Dendritic cell treated with granulocyte-macrophage colony-stimulating factor and Interleukin-4, amounts not matched to agents 40 ng/mL and 50 ng/mL, for 4 days (primary cell): ENCODE measurements around the gene MON2.
A peak's percentile ranks its signal among the peaks of the same experiment; 100 is the strongest.

Experiments
- H3K27ac Mint-ChIP-seq: one replicate; pipeline ENCODE4 v1.8.0; 2022; ENCODE audit warnings: mild to moderate bottlenecking, mixed read lengths
- H3K27me3 Mint-ChIP-seq: one replicate; pipeline ENCODE4 v1.8.0; 2022; ENCODE audit warnings: mild to moderate bottlenecking, mixed read lengths
- H3K36me3 Mint-ChIP-seq: one replicate; pipeline ENCODE4 v1.8.0; 2022; ENCODE audit warnings: low read depth, mixed read lengths
- H3K4me1 Mint-ChIP-seq: one replicate; pipeline ENCODE4 v1.8.0; 2022; ENCODE audit warnings: low read depth, mixed read lengths
- H3K4me3 Mint-ChIP-seq: one replicate; pipeline ENCODE4 v1.8.0; 2022; ENCODE audit warnings: mild to moderate bottlenecking, moderate library complexity, mixed read lengths
- H3K9me3 Mint-ChIP-seq: one replicate; pipeline ENCODE4 v1.8.0; 2022; ENCODE audit warnings: mixed read lengths
- intact Hi-C: fragments of 100-400 bp; cut with micrococcal nuclease; formaldehyde crosslinking; loops from one replicate; pipeline ENCODE4 v1.15.0; 2022

Gene MON2

GRCh38 chr12:62598846-62599245, 132.2 kb downstream of the MON2 start:
- intact Hi-C loops = no loop called here

GRCh38 chr12:62599854-62600437, 133.3 kb downstream of the MON2 start:
- H3K27ac Mint-ChIP-seq = peak overlapping the region; percentile 100
- intact Hi-C loops = loop anchor here (5.0 to 10.0 kb wide), 4 partner anchors 125 to 332 kb away; partner anchors contain the start of gene MON2

More at GRCh38 chr12:62598846-62599245, 132.2 kb downstream of the MON2 start:
- Mint-ChIP-seq H3K4me3 (no peak overlapping the region), H3K9me3 (no peaks in the 10 kb centered on the region), H3K36me3 (peaks cover 20% of the 10 kb centered on the region), H3K4me1 (peaks cover 13% of the 10 kb centered on the region), H3K27me3 (no peaks in the 10 kb centered on the region), H3K27ac (no peak overlapping the region)

GRCh38 chr12:62601765-62602164, 135.1 kb downstream of the MON2 start:
- Mint-ChIP-seq H3K36me3 (peaks cover 35% of the 10 kb centered on the region), H3K4me1 (peaks cover 28% of the 10 kb centered on the region), H3K9me3 (no peaks in the 10 kb centered on the region), H3K27ac (peak overlapping the region; percentile 100), H3K4me3 (peak overlapping the region; percentile 58), H3K27me3 (no peaks in the 10 kb centered on the region)
- intact Hi-C loops = loop anchor here (5.0 to 10.0 kb wide), 4 partner anchors 123 to 331 kb away; partner anchors contain the start of gene MON2

More at GRCh38 chr12:62599854-62600437, 133.3 kb downstream of the MON2 start:
- Mint-ChIP-seq H3K9me3 (no peaks in the 10 kb centered on the region), H3K4me3 (no peak overlapping the region), H3K4me1 (peaks cover 13% of the 10 kb centered on the region), H3K36me3 (peaks cover 28% of the 10 kb centered on the region), H3K27me3 (no peaks in the 10 kb centered on the region)

- intact Hi-C loops = loop anchor here (5.0 to 10.0 kb wide), 4 partner anchors 122 to 330 kb away; partner anchors contain the start of gene MON2
- Mint-ChIP-seq H3K4me3 (peak overlapping the region; percentile 96), H3K4me1 (peaks cover 30% of the 10 kb centered on the region), H3K27ac (peak overlapping the region; percentile 100), H3K36me3 (peaks cover 30% of the 10 kb centered on the region), H3K27me3 (no peaks in the 10 kb centered on the region), H3K9me3 (no peaks in the 10 kb centered on the region)
These were observed 135.8 kb downstream of the MON2 start for GRCh38 chr12:62602255-62603060.

GRCh38 chr12:62603061-62603810, 136.6 kb downstream of the MON2 start:
- Mint-ChIP-seq H3K36me3 (peaks cover 30% of the 10 kb centered on the region), H3K27me3 (no peaks in the 10 kb centered on the region), H3K4me1 (peaks cover 30% of the 10 kb centered on the region), H3K4me3 (peak overlapping the region; percentile 96), H3K9me3 (no peaks in the 10 kb centered on the region), H3K27ac (peak overlapping the region; percentile 100)
- intact Hi-C loops = loop anchor here (5.0 to 10.0 kb wide), 4 partner anchors 122 to 329 kb away; partner anchors contain the start of gene MON2

GRCh38 chr12:62603811-62604098, 137.1 kb downstream of the MON2 start:
- H3K9me3 Mint-ChIP-seq = no peaks in the 10 kb centered on the region
- H3K36me3 Mint-ChIP-seq = peaks cover 30% of the 10 kb centered on the region
- H3K4me1 Mint-ChIP-seq = peaks cover 30% of the 10 kb centered on the region
- peak overlapping the region; percentile 96 for H3K4me3 Mint-ChIP-seq
- peak overlapping the region; percentile 100 for H3K27ac Mint-ChIP-seq
- H3K27me3 Mint-ChIP-seq = no peaks in the 10 kb centered on the region
- intact Hi-C loops = loop anchor here (5.0 to 10.0 kb wide), 4 partner anchors 121 to 329 kb away; partner anchors contain the start of gene MON2

GRCh38 chr12:62604373-62604772, 137.7 kb downstream of the MON2 start:
- Mint-ChIP-seq H3K4me1 (peaks cover 30% of the 10 kb centered on the region), H3K27ac (peak overlapping the region; percentile 100), H3K36me3 (peaks cover 30% of the 10 kb centered on the region), H3K27me3 (no peaks in the 10 kb centered on the region), H3K4me3 (peak overlapping the region; percentile 96), H3K9me3 (no peaks in the 10 kb centered on the region)
- intact Hi-C loops = loop anchor here (5.0 to 10.0 kb wide), 4 partner anchors 120 to 328 kb away; partner anchors contain the start of gene MON2

GRCh38 chr12:62604871-62605270, 138.2 kb downstream of the MON2 start:
- Mint-ChIP-seq H3K36me3 (peaks cover 30% of the 10 kb centered on the region), H3K27ac (no peak overlapping the region), H3K27me3 (no peaks in the 10 kb centered on the region), H3K4me1 (peaks cover 30% of the 10 kb centered on the region), H3K9me3 (no peaks in the 10 kb centered on the region), H3K4me3 (peak overlapping the region; percentile 96)
- intact Hi-C loops = loop anchor here (5.0 to 10.0 kb wide), 4 partner anchors 120 to 327 kb away; partner anchors contain the start of gene MON2

- intact Hi-C loops = loop anchor here (10.0 kb wide), 1 partner anchor 119 kb away; no protein-coding TSS in a partner anchor
- Mint-ChIP-seq H3K4me3 (no peak overlapping the region), H3K9me3 (no peaks in the 10 kb centered on the region), H3K4me1 (peaks cover 30% of the 10 kb centered on the region), H3K27ac (no peak overlapping the region), H3K27me3 (no peaks in the 10 kb centered on the region), H3K36me3 (peaks cover 36% of the 10 kb centered on the region)
These were observed 139.4 kb downstream of the MON2 start for GRCh38 chr12:62605981-62606380.

GRCh38 chr12:62606654-62607053, 140.0 kb downstream of the MON2 start:
- H3K27me3 Mint-ChIP-seq = no peaks in the 10 kb centered on the region
- H3K36me3 Mint-ChIP-seq = peaks cover 36% of the 10 kb centered on the region
- intact Hi-C loops = loop anchor here (10.0 kb wide), 1 partner anchor 118 kb away; no protein-coding TSS in a partner anchor
- no peak overlapping the region for H3K4me3 Mint-ChIP-seq
- no peaks in the 10 kb centered on the region for H3K9me3 Mint-ChIP-seq
- no peak overlapping the region for H3K27ac Mint-ChIP-seq
- peaks cover 24% of the 10 kb centered on the region for H3K4me1 Mint-ChIP-seq

GRCh38 chr12:62613081-62613480, 146.5 kb downstream of the MON2 start:
- H3K9me3 Mint-ChIP-seq = no peaks in the 10 kb centered on the region
- H3K4me1 Mint-ChIP-seq = peaks cover 6% of the 10 kb centered on the region
- no peak overlapping the region for H3K4me3 Mint-ChIP-seq
- peaks cover 6% of the 10 kb centered on the region for H3K36me3 Mint-ChIP-seq
- H3K27ac Mint-ChIP-seq = no peak overlapping the region
- no peaks in the 10 kb centered on the region for H3K27me3 Mint-ChIP-seq
- intact Hi-C loops = no loop called here

GRCh38 chr12:62618319-62618718, 151.7 kb downstream of the MON2 start:
- intact Hi-C loops = no loop called here
- Mint-ChIP-seq H3K27me3 (no peaks in the 10 kb centered on the region), H3K36me3 (no peaks in the 10 kb centered on the region), H3K9me3 (no peaks in the 10 kb centered on the region), H3K4me1 (no peaks in the 10 kb centered on the region), H3K27ac (no peak overlapping the region), H3K4me3 (no peak overlapping the region)

- H3K4me3 Mint-ChIP-seq = no peak overlapping the region
- H3K9me3 Mint-ChIP-seq = no peaks in the 10 kb centered on the region
- no peaks in the 10 kb centered on the region for H3K27me3 Mint-ChIP-seq
- H3K4me1 Mint-ChIP-seq = no peaks in the 10 kb centered on the region
- H3K27ac Mint-ChIP-seq = no peak overlapping the region
- no peaks in the 10 kb centered on the region for H3K36me3 Mint-ChIP-seq
- intact Hi-C loops = no loop called here
These were observed 152.3 kb downstream of the MON2 start for GRCh38 chr12:62618930-62619329.
